Measurements from ENCODE around the gene ZNF343.

DNA sequence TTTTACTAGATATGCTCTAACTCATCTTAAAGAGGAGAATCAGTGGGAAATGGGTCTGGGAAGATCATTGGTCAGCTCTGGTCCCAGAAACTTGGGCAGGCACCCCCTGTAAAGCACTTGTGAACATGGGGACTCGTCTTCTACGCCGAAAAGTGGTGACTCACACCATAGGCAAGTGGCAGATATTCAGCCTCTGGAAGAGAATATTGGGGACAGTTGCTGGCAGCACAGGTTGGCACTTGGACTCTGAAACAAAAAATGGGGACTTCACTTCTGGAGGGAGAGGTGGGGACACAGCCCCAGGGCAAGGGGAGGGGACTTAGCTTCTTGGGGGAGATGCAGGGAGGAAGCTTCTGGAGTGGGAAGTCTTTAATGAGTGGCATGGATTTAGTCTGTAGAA is 11.9 kb upstream of the ZNF343 start:
- TF ChIP-seq, protein P1, sequence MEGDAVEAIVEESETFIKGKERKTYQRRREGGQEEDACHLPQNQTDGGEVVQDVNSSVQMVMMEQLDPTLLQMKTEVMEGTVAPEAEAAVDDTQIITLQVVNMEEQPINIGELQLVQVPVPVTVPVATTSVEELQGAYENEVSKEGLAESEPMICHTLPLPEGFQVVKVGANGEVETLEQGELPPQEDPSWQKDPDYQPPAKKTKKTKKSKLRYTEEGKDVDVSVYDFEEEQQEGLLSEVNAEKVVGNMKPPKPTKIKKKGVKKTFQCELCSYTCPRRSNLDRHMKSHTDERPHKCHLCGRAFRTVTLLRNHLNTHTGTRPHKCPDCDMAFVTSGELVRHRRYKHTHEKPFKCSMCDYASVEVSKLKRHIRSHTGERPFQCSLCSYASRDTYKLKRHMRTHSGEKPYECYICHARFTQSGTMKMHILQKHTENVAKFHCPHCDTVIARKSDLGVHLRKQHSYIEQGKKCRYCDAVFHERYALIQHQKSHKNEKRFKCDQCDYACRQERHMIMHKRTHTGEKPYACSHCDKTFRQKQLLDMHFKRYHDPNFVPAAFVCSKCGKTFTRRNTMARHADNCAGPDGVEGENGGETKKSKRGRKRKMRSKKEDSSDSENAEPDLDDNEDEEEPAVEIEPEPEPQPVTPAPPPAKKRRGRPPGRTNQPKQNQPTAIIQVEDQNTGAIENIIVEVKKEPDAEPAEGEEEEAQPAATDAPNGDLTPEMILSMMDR (conservative IDR thresholded peaks at IDR 0.05 in 1 of 2, IDR thresholded peaks at IDR 0.05 in 1 of 2; ENCODE audit: extremely low read depth in 1 of 2, insufficient read depth in 1 of 2, low read depth in 1 of 2, low read length in 2 of 2), result no peak
- TF ChIP-seq EZH2 (IDR thresholded peaks at IDR 0.05; ENCODE audit: borderline replicate concordance, low read length), result no peak

Data from mammary epithelial cell (primary cell).